ENCODE data around the gene RNF220.
A peak's percentile ranks its signal among the peaks of the same experiment; 100 is the strongest.
"Not testable (repeated sequence)": the region's sequence is repeated elsewhere in the genome, so short reads cannot be mapped to it uniquely, and the experiment has no call there.

The RNF220 gene

GRCh38 chr1:44684525-44684924, 279.5 kb downstream of the RNF220 start:
- DNase-seq, result peak; percentile 21 to 32

GRCh38 chr1:44685218-44685617, 280.2 kb downstream of the RNF220 start:
- no peak for DNase-seq

- DNase-seq, result no peak
Measured at GRCh38 chr1:44685881-44686280, 280.8 kb downstream of the RNF220 start.

- DNase-seq, result no peak
Measured at GRCh38 chr1:44688760-44689446, 283.8 kb downstream of the RNF220 start.

GRCh38 chr1:44689447-44689765, 284.4 kb downstream of the RNF220 start:
- DNase-seq, result no peak

- DNase-seq, result peak in 1 of 2 donors; percentile 31
Measured at GRCh38 chr1:44693159-44693558, 288.1 kb downstream of the RNF220 start.

- DNase-seq, result peak; percentile 23 to 37
Measured at GRCh38 chr1:44693900-44694299, 288.8 kb downstream of the RNF220 start.

- DNase-seq, result no peak
Measured at GRCh38 chr1:44694863-44695478, 289.9 kb downstream of the RNF220 start.

GRCh38 chr1:44695671-44696070, 290.6 kb downstream of the RNF220 start:
- DNase-seq, result no peak

GRCh38 chr1:44696101-44696500, 291.0 kb downstream of the RNF220 start:
- no peak for DNase-seq

- peak; percentile 39 to 67 for DNase-seq
Measured at GRCh38 chr1:44696789-44697345, 291.8 kb downstream of the RNF220 start.

- peak; percentile 42 to 72 for DNase-seq
Measured at GRCh38 chr1:44698138-44698537, 293.1 kb downstream of the RNF220 start.

- DNase-seq, result not testable (repeated sequence)
Measured at GRCh38 chr1:44699375-44699774, 294.3 kb downstream of the RNF220 start.

GRCh38 chr1:44700573-44700972, 295.5 kb downstream of the RNF220 start:
- DNase-seq, result no peak

GRCh38 chr1:44701141-44701573, 296.1 kb downstream of the RNF220 start:
- DNase-seq, result no peak
